ENCODE measurements around the gene NAA80. TPM values are rescaled to one million over a fixed set of nuclear protein-coding genes. Genes with fewer than 3 reads are reported as not detected.

NAA80 gene
- total RNA-seq, 2 experiments from 2014 or later = 17.6 to 18.7 TPM

GRCh38 chr3:50322115-50322385 lies 22.8 kb upstream of the NAA80 start:
- Mint-ChIP-seq H3K4me3 (peak overlapping the region; percentile 70), H3K27ac (no peak overlapping the region), H3K4me1 (peaks cover 37% of the 10 kb centered on the region), H3K9me3 (ENCODE audit: low read depth) (no peaks in the 10 kb centered on the region), H3K36me3 (ENCODE audit: low read depth) (no peaks in the 10 kb centered on the region), H3K27me3 (no peaks in the 10 kb centered on the region)
- intact Hi-C loops (cut with DNase I, micrococcal nuclease) = loop anchor here in 1 of 2 experiments (10.0 kb wide), 1 partner anchor 47 kb away; the partner anchor contains the start of gene LSMEM2
- ATAC-seq (no peak), DNase-seq (no peak)
- CTCF ChIA-PET = interaction anchor here (2.0 to 3.4 kb wide), 2 partner anchors 10 to 15 kb away, joined by 6 to 27 read pairs; no protein-coding TSS in a partner anchor
- POLR2A ChIA-PET = interaction anchor here (1.0 to 1.8 kb wide), 2 partner anchors 15 to 23 kb away, joined by 3 to 4 read pairs; partner anchors contain the start of genes HYAL3 and NAA80

GRCh38 chr3:50321336-50322114 lies 22.3 kb upstream of the NAA80 start:
- H3K27ac Mint-ChIP-seq = peak overlapping the region; percentile 85
- intact Hi-C loops (cut with DNase I, micrococcal nuclease) = loop anchor here (1.0 to 10.0 kb wide), 10 partner anchors 15 to 127 kb away; partner anchors contain the start of genes HYAL3 (in 2 of the 2), NAA80 (in 2 of the 2), IFRD2 (in 1 of the 2) and LSMEM2 (in 1 of the 2)
- no peaks in the 10 kb centered on the region for H3K9me3 Mint-ChIP-seq (ENCODE audit: low read depth)
- H3K4me1 Mint-ChIP-seq = peaks cover 38% of the 10 kb centered on the region
- ChIA-PET POLR2A (interaction anchor here (0.7 to 1.8 kb wide), 2 partner anchors 16 to 22 kb away, joined by 3 to 4 read pairs; no protein-coding TSS in a partner anchor), CTCF (interaction anchor here (0.5 to 2.0 kb wide), 3 partner anchors 10 to 271 kb away, joined by 3 to 6 read pairs (median 3); no protein-coding TSS in a partner anchor)
- no peaks in the 10 kb centered on the region for H3K36me3 Mint-ChIP-seq (ENCODE audit: low read depth)
- peak overlapping the region; percentile 84 for H3K4me3 Mint-ChIP-seq
- no peaks in the 10 kb centered on the region for H3K27me3 Mint-ChIP-seq
- peak; percentile 90 for DNase-seq
- ATAC-seq = peak; percentile 79

- CTCF ChIA-PET = interaction anchor here (0.5 to 2.9 kb wide), 6 partner anchors 11 to 272 kb away, joined by 3 to 11 read pairs (median 3); partner anchors contain the start of genes HYAL3 and NAA80
- peaks cover 37% of the 10 kb centered on the region for H3K4me1 Mint-ChIP-seq
- intact Hi-C loops (cut with DNase I, micrococcal nuclease) = loop anchor here (1.0 to 10.0 kb wide), 10 partner anchors 16 to 126 kb away; partner anchors contain the start of genes HYAL3 (in 2 of the 2), NAA80 (in 2 of the 2), IFRD2 (in 1 of the 2) and LSMEM2 (in 1 of the 2)
- H3K36me3 Mint-ChIP-seq (ENCODE audit: low read depth) = no peaks in the 10 kb centered on the region
- peak overlapping the region; percentile 84 for H3K4me3 Mint-ChIP-seq
- POLR2A ChIA-PET = interaction anchor here (0.7 to 1.8 kb wide), 2 partner anchors 16 to 21 kb away, joined by 3 to 4 read pairs; no protein-coding TSS in a partner anchor
- H3K9me3 Mint-ChIP-seq (ENCODE audit: low read depth) = no peaks in the 10 kb centered on the region
- peak; percentile 47 for ATAC-seq
- peak overlapping the region; percentile 80 for H3K27ac Mint-ChIP-seq
- peak; percentile 75 for DNase-seq
- no peaks in the 10 kb centered on the region for H3K27me3 Mint-ChIP-seq
These were observed 21.7 kb upstream of the NAA80 start for GRCh38 chr3:50320853-50321335.

GRCh38 chr3:50319894-50320625 lies 20.9 kb upstream of the NAA80 start:
- Mint-ChIP-seq H3K9me3 (ENCODE audit: low read depth) (no peaks in the 10 kb centered on the region), H3K27ac (no peak overlapping the region), H3K27me3 (no peaks in the 10 kb centered on the region), H3K36me3 (ENCODE audit: low read depth) (no peaks in the 10 kb centered on the region), H3K4me1 (peaks cover 40% of the 10 kb centered on the region), H3K4me3 (peak overlapping the region; percentile 84)
- ChIA-PET CTCF (interaction anchor here (0.6 to 2.9 kb wide), 5 partner anchors 14 to 1245 kb away, joined by 3 to 11 read pairs (median 3); partner anchors contain the start of genes HYAL3 and NAA80), POLR2A (interaction anchor here (0.6 to 1.8 kb wide), 3 partner anchors 17 to 1328 kb away, joined by 3 to 4 read pairs (median 3); no protein-coding TSS in a partner anchor)
- intact Hi-C loops (cut with DNase I, micrococcal nuclease) = loop anchor here (2.0 to 10.0 kb wide), 3 partner anchors 17 to 125 kb away; partner anchors contain the start of gene LSMEM2 (in 1 of the 2)
- DNase-seq (no peak), ATAC-seq (no peak)

GRCh38 chr3:50319181-50319893 lies 20.1 kb upstream of the NAA80 start:
- ChIA-PET CTCF (interaction anchor here (0.7 to 2.9 kb wide), 4 partner anchors 8 to 1365 kb away, joined by 3 to 11 read pairs (median 4); partner anchors contain the start of genes HYAL3, NAA80 and TUSC2), POLR2A (interaction anchor here (0.6 kb wide), 1 partner anchor 19 kb away, joined by 3 read pairs; no protein-coding TSS in a partner anchor)
- peaks cover 40% of the 10 kb centered on the region for H3K4me1 Mint-ChIP-seq
- no peak for ATAC-seq
- H3K4me3 Mint-ChIP-seq = no peak overlapping the region
- H3K9me3 Mint-ChIP-seq (ENCODE audit: low read depth) = no peaks in the 10 kb centered on the region
- no peaks in the 10 kb centered on the region for H3K27me3 Mint-ChIP-seq
- no peak overlapping the region for H3K27ac Mint-ChIP-seq
- intact Hi-C loops (cut with DNase I, micrococcal nuclease) = no loop called here
- no peak for DNase-seq
- H3K36me3 Mint-ChIP-seq (ENCODE audit: low read depth) = no peaks in the 10 kb centered on the region

- CTCF ChIA-PET = interaction anchor here (0.5 to 2.9 kb wide), 4 partner anchors 9 to 1622 kb away, joined by 3 to 11 read pairs (median 4); partner anchors contain the start of genes HYAL3, NAA80 and TUSC2
- H3K36me3 Mint-ChIP-seq (ENCODE audit: low read depth) = no peaks in the 10 kb centered on the region
- no peaks in the 10 kb centered on the region for H3K27me3 Mint-ChIP-seq
- H3K9me3 Mint-ChIP-seq (ENCODE audit: low read depth) = no peaks in the 10 kb centered on the region
- no peak for ATAC-seq
- DNase-seq = no peak
- POLR2A ChIA-PET = interaction anchor here (0.6 kb wide), 1 partner anchor 19 kb away, joined by 3 read pairs; no protein-coding TSS in a partner anchor
- peaks cover 40% of the 10 kb centered on the region for H3K4me1 Mint-ChIP-seq
- H3K27ac Mint-ChIP-seq = no peak overlapping the region
- intact Hi-C loops (cut with DNase I, micrococcal nuclease) = no loop called here
- H3K4me3 Mint-ChIP-seq = no peak overlapping the region
These were observed 19.4 kb upstream of the NAA80 start for GRCh38 chr3:50318615-50319014.

- Mint-ChIP-seq H3K36me3 (ENCODE audit: low read depth) (no peaks in the 10 kb centered on the region), H3K4me1 (peaks cover 40% of the 10 kb centered on the region), H3K4me3 (no peak overlapping the region), H3K27ac (no peak overlapping the region), H3K9me3 (ENCODE audit: low read depth) (no peaks in the 10 kb centered on the region), H3K27me3 (no peaks in the 10 kb centered on the region)
- ChIA-PET POLR2A (no interaction called here), CTCF (interaction anchor here (0.5 to 2.9 kb wide), 4 partner anchors 10 to 1623 kb away, joined by 3 to 11 read pairs (median 4); partner anchors contain the start of genes HYAL3, NAA80 and TUSC2)
- DNase-seq (no peak), ATAC-seq (no peak)
- intact Hi-C loops (cut with DNase I, micrococcal nuclease) = no loop called here
These were observed 19.0 kb upstream of the NAA80 start for GRCh38 chr3:50318163-50318562.

GRCh38 chr3:50317300-50317699 lies 18.1 kb upstream of the NAA80 start:
- ATAC-seq (no peak), DNase-seq (no peak)
- H3K36me3 Mint-ChIP-seq (ENCODE audit: low read depth) = no peaks in the 10 kb centered on the region
- ChIA-PET POLR2A (no interaction called here), CTCF (interaction anchor here (0.5 to 1.5 kb wide), 3 partner anchors 11 to 363 kb away, joined by 3 to 4 read pairs (median 3); no protein-coding TSS in a partner anchor)
- no peak overlapping the region for H3K4me3 Mint-ChIP-seq
- H3K27ac Mint-ChIP-seq = peak overlapping the region; percentile 38
- intact Hi-C loops (cut with DNase I, micrococcal nuclease) = no loop called here
- no peaks in the 10 kb centered on the region for H3K9me3 Mint-ChIP-seq (ENCODE audit: low read depth)
- H3K27me3 Mint-ChIP-seq = no peaks in the 10 kb centered on the region
- H3K4me1 Mint-ChIP-seq = peaks cover 37% of the 10 kb centered on the region

GRCh38 chr3:50316657-50317242 lies 17.5 kb upstream of the NAA80 start:
- peak overlapping the region; percentile 38 for H3K27ac Mint-ChIP-seq
- no peaks in the 10 kb centered on the region for H3K27me3 Mint-ChIP-seq
- no peaks in the 10 kb centered on the region for H3K36me3 Mint-ChIP-seq (ENCODE audit: low read depth)
- POLR2A ChIA-PET = no interaction called here
- CTCF ChIA-PET = interaction anchor here (0.6 to 1.5 kb wide), 4 partner anchors 10 to 364 kb away, joined by 3 to 4 read pairs (median 4); no protein-coding TSS in a partner anchor
- intact Hi-C loops (cut with DNase I, micrococcal nuclease) = no loop called here
- peaks cover 37% of the 10 kb centered on the region for H3K4me1 Mint-ChIP-seq
- ATAC-seq = peak; percentile 46
- H3K9me3 Mint-ChIP-seq (ENCODE audit: low read depth) = no peaks in the 10 kb centered on the region
- DNase-seq = peak; percentile 70
- H3K4me3 Mint-ChIP-seq = no peak overlapping the region

GRCh38 chr3:50314816-50315215 lies 15.6 kb upstream of the NAA80 start:
- intact Hi-C loops (cut with DNase I, micrococcal nuclease) = no loop called here
- Mint-ChIP-seq H3K27me3 (no peaks in the 10 kb centered on the region), H3K9me3 (ENCODE audit: low read depth) (no peaks in the 10 kb centered on the region), H3K36me3 (ENCODE audit: low read depth) (peaks cover under 1% of the 10 kb centered on the region), H3K4me1 (peaks cover 29% of the 10 kb centered on the region), H3K27ac (no peak overlapping the region), H3K4me3 (no peak overlapping the region)
- no peak for ATAC-seq
- no peak for DNase-seq
- ChIA-PET CTCF (interaction anchor here (0.6 to 1.1 kb wide), 5 partner anchors 12 to 335 kb away, joined by 3 to 4 read pairs (median 3); no protein-coding TSS in a partner anchor), POLR2A (interaction anchor here (0.6 kb wide), 1 partner anchor 10 kb away, joined by 3 read pairs; no protein-coding TSS in a partner anchor)
